ENCODE data around the gene C13orf46.

C13orf46 gene

GRCh38 chr13:113950451-113951245, 23.2 kb downstream of the C13orf46 start:
- in situ Hi-C loops (cut with HindIII; ENCODE audit: low sequenced_read_pairs), result no loop called here
- no peak for TF ChIP-seq CTCF (IDR thresholded peaks at IDR 0.05; ENCODE audit: low read depth, low read length, missing control alignments)
- no peak for DNase-seq (ENCODE audit: low read depth)
- no peak overlapping the region for H3K4me3 ChIP-seq (ENCODE audit: low read depth, low read length)

- no peak for DNase-seq (ENCODE audit: low read depth)
- TF ChIP-seq CTCF (IDR thresholded peaks at IDR 0.05; ENCODE audit: low read depth, low read length, missing control alignments), result no peak
- in situ Hi-C loops (cut with HindIII; ENCODE audit: low sequenced_read_pairs), result no loop called here
- no peak overlapping the region for H3K4me3 ChIP-seq (ENCODE audit: low read depth, low read length)
Observed at GRCh38 chr13:113949546-113949945, 24.3 kb downstream of the C13orf46 start.

GRCh38 chr13:113948034-113948742, 25.7 kb downstream of the C13orf46 start:
- no peak for DNase-seq (ENCODE audit: low read depth)
- in situ Hi-C loops (cut with HindIII; ENCODE audit: low sequenced_read_pairs), result no loop called here
- H3K4me3 ChIP-seq (ENCODE audit: low read depth, low read length), result no peak overlapping the region
- TF ChIP-seq CTCF (IDR thresholded peaks at IDR 0.05; ENCODE audit: low read depth, low read length, missing control alignments), result no peak

GRCh38 chr13:113947311-113948033, 26.4 kb downstream of the C13orf46 start:
- in situ Hi-C loops (cut with HindIII; ENCODE audit: low sequenced_read_pairs), result no loop called here
- DNase-seq (ENCODE audit: low read depth), result no peak
- H3K4me3 ChIP-seq (ENCODE audit: low read depth, low read length), result no peak overlapping the region

GRCh38 chr13:113946409-113947181, 27.3 kb downstream of the C13orf46 start:
- no peak for DNase-seq (ENCODE audit: low read depth)
- H3K4me3 ChIP-seq (ENCODE audit: low read depth, low read length), result no peak overlapping the region
- no peak for TF ChIP-seq CTCF (IDR thresholded peaks at IDR 0.05; ENCODE audit: low read depth, low read length, missing control alignments)
- in situ Hi-C loops (cut with HindIII; ENCODE audit: low sequenced_read_pairs), result no loop called here

More at GRCh38 chr13:113947311-113948033, 26.4 kb downstream of the C13orf46 start:
- peak; percentile 52 for TF ChIP-seq CTCF (IDR thresholded peaks at IDR 0.05; ENCODE audit: low read depth, low read length, missing control alignments)
